ENCODE measurements around the gene ABCC2.
"Not testable (repeated sequence)": the region's sequence is repeated elsewhere in the genome, so short reads cannot be mapped to it uniquely, and the experiment has no call there.

The ABCC2 gene

GRCh38 chr10:99834410-99834809 lies 52.0 kb downstream of the ABCC2 start:
- Histone ChIP-seq H3K9ac (ENCODE audit: low read length) (no peak overlapping the region), H3K4me1 (ENCODE audit: low read length) (no peaks in the 10 kb centered on the region), H3K36me3 (replicated peaks; ENCODE audit: insufficient read depth, low read length) (no peaks in the 10 kb centered on the region), H3K9me3 (replicated peaks; ENCODE audit: insufficient read depth, low read length) (no peaks in the 10 kb centered on the region), H3F3A (ENCODE audit: insufficient read depth, low read length) (no peaks in the 10 kb centered on the region), H3K9me2 (replicated peaks; ENCODE audit: insufficient read depth, low read length) (no peaks in the 10 kb centered on the region), H4K20me1 (ENCODE audit: insufficient read depth, low read length) (no peaks in the 10 kb centered on the region), H3K27ac (ENCODE audit: low read length) (no peak overlapping the region), H3K4me2 (ENCODE audit: low read depth, low read length) (no peak overlapping the region), H2AFZ (ENCODE audit: low read length) (no peak overlapping the region), H3K79me2 (ENCODE audit: low read length) (no peaks in the 10 kb centered on the region), H3K4me3 (ENCODE audit: low read length) (no peak overlapping the region), H3K27me3 (replicated peaks; ENCODE audit: insufficient read depth, low read length) (no peaks in the 10 kb centered on the region)
- no peak for TF ChIP-seq EZH2 (optimal IDR thresholded peaks at IDR 0.05; ENCODE audit: low read depth, low read length)
- no peak for TF ChIP-seq EZH2phosphoT487 (IDR thresholded peaks at IDR 0.05; ENCODE audit: low read length)
- TF ChIP-seq, protein P1, sequence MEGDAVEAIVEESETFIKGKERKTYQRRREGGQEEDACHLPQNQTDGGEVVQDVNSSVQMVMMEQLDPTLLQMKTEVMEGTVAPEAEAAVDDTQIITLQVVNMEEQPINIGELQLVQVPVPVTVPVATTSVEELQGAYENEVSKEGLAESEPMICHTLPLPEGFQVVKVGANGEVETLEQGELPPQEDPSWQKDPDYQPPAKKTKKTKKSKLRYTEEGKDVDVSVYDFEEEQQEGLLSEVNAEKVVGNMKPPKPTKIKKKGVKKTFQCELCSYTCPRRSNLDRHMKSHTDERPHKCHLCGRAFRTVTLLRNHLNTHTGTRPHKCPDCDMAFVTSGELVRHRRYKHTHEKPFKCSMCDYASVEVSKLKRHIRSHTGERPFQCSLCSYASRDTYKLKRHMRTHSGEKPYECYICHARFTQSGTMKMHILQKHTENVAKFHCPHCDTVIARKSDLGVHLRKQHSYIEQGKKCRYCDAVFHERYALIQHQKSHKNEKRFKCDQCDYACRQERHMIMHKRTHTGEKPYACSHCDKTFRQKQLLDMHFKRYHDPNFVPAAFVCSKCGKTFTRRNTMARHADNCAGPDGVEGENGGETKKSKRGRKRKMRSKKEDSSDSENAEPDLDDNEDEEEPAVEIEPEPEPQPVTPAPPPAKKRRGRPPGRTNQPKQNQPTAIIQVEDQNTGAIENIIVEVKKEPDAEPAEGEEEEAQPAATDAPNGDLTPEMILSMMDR (IDR thresholded peaks at IDR 0.05; ENCODE audit: low read length) = no peak
- DNase-seq = no peak

GRCh38 chr10:99835947-99836346 lies 53.5 kb downstream of the ABCC2 start:
- no peak overlapping the region for H3K27ac ChIP-seq (ENCODE audit: low read length)
- no peaks in the 10 kb centered on the region for H3F3A ChIP-seq (ENCODE audit: insufficient read depth, low read length)
- H3K79me2 ChIP-seq (ENCODE audit: low read length) = no peaks in the 10 kb centered on the region
- H3K4me2 ChIP-seq (ENCODE audit: low read depth, low read length) = no peak overlapping the region
- no peaks in the 10 kb centered on the region for H3K9me2 ChIP-seq (replicated peaks; ENCODE audit: insufficient read depth, low read length)
- no peaks in the 10 kb centered on the region for H3K4me1 ChIP-seq (ENCODE audit: low read length)
- no peak overlapping the region for H2AFZ ChIP-seq (ENCODE audit: low read length)
- H3K9me3 ChIP-seq (replicated peaks; ENCODE audit: insufficient read depth, low read length) = no peaks in the 10 kb centered on the region
- TF ChIP-seq, protein P1 (IDR thresholded peaks at IDR 0.05; ENCODE audit: low read length) = no peak
- TF ChIP-seq EZH2phosphoT487 (IDR thresholded peaks at IDR 0.05; ENCODE audit: low read length) (no peak), EZH2 (optimal IDR thresholded peaks at IDR 0.05; ENCODE audit: low read depth, low read length) (no peak)
- H3K9ac ChIP-seq (ENCODE audit: low read length) = no peak overlapping the region
- H3K36me3 ChIP-seq (replicated peaks; ENCODE audit: insufficient read depth, low read length) = no peaks in the 10 kb centered on the region
- H3K27me3 ChIP-seq (replicated peaks; ENCODE audit: insufficient read depth, low read length) = no peaks in the 10 kb centered on the region
- no peaks in the 10 kb centered on the region for H4K20me1 ChIP-seq (ENCODE audit: insufficient read depth, low read length)
- no peak for DNase-seq
- H3K4me3 ChIP-seq (ENCODE audit: low read length) = no peak overlapping the region

- TF ChIP-seq EZH2 (optimal IDR thresholded peaks at IDR 0.05; ENCODE audit: low read depth, low read length) (no peak), EZH2phosphoT487 (IDR thresholded peaks at IDR 0.05; ENCODE audit: low read length) (no peak)
- TF ChIP-seq, protein P1 (IDR thresholded peaks at IDR 0.05; ENCODE audit: low read length) = no peak
- Histone ChIP-seq H3K4me3 (ENCODE audit: low read length) (no peak overlapping the region), H3K27ac (ENCODE audit: low read length) (no peak overlapping the region)
Measured at GRCh38 chr10:99836711-99837110, 54.3 kb downstream of the ABCC2 start.

GRCh38 chr10:99840859-99841258 lies 58.4 kb downstream of the ABCC2 start:
- not testable (repeated sequence) for H4K20me1 ChIP-seq (ENCODE audit: insufficient read depth, low read length); H3K9me3 ChIP-seq (replicated peaks; ENCODE audit: insufficient read depth, low read length); H3K79me2 ChIP-seq (ENCODE audit: low read length); H3K4me3 ChIP-seq (ENCODE audit: low read length); H3K9ac ChIP-seq (ENCODE audit: low read length); H3K4me2 ChIP-seq (ENCODE audit: low read depth, low read length); H3K9me2 ChIP-seq (replicated peaks; ENCODE audit: insufficient read depth, low read length); H3K4me1 ChIP-seq (ENCODE audit: low read length); H3F3A ChIP-seq (ENCODE audit: insufficient read depth, low read length); DNase-seq; H3K27ac ChIP-seq (ENCODE audit: low read length); H2AFZ ChIP-seq (ENCODE audit: low read length); H3K27me3 ChIP-seq (replicated peaks; ENCODE audit: insufficient read depth, low read length); H3K36me3 ChIP-seq (replicated peaks; ENCODE audit: insufficient read depth, low read length)

More at GRCh38 chr10:99836711-99837110, 54.3 kb downstream of the ABCC2 start:
- H3K9me2 ChIP-seq (replicated peaks; ENCODE audit: insufficient read depth, low read length) = no peaks in the 10 kb centered on the region
- H3K4me2 ChIP-seq (ENCODE audit: low read depth, low read length) = no peak overlapping the region
- no peaks in the 10 kb centered on the region for H3K27me3 ChIP-seq (replicated peaks; ENCODE audit: insufficient read depth, low read length)
- no peaks in the 10 kb centered on the region for H3F3A ChIP-seq (ENCODE audit: insufficient read depth, low read length)
- H3K79me2 ChIP-seq (ENCODE audit: low read length) = no peaks in the 10 kb centered on the region
- DNase-seq = no peak
- no peaks in the 10 kb centered on the region for H3K9me3 ChIP-seq (replicated peaks; ENCODE audit: insufficient read depth, low read length)
- H3K36me3 ChIP-seq (replicated peaks; ENCODE audit: insufficient read depth, low read length) = no peaks in the 10 kb centered on the region
- H2AFZ ChIP-seq (ENCODE audit: low read length) = no peak overlapping the region
- no peaks in the 10 kb centered on the region for H4K20me1 ChIP-seq (ENCODE audit: insufficient read depth, low read length)
- H3K4me1 ChIP-seq (ENCODE audit: low read length) = no peaks in the 10 kb centered on the region
- no peak overlapping the region for H3K9ac ChIP-seq (ENCODE audit: low read length)

Data from MM.1S (cell line).